Measurements from ENCODE around the gene RXFP2. TPM values are rescaled to one million over a fixed set of nuclear protein-coding genes. Genes with fewer than 3 reads are reported as not detected.

The RXFP2 gene
- total RNA-seq (not detected), polyA plus RNA-seq (not detected)
- long read RNA-seq, donor 1 = 0 reads
- long read RNA-seq, donor 2 = 0 reads

- Histone ChIP-seq H3K27me3 (replicated peaks in 1 of 7) (peaks cover 0 to 6% (median 0%) of the 10 kb centered on the region in 7 donors), H3K9me3 (no peaks in the 10 kb centered on the region), H3K4me1 (peaks cover 0 to 7% (median 4%) of the 10 kb centered on the region in 6 donors), H3K36me3 (no peaks in the 10 kb centered on the region), H3K27ac (no peak within 1 kb of the TSS), H3K4me3 (no peak within 1 kb of the TSS)
- intact Hi-C loops (cut with DNase I; ENCODE audit: low total_unique reads) = no loop called here
- no peak for TF ChIP-seq POLR2A (IDR thresholded peaks at IDR 0.05)
- TF ChIP-seq CTCF (IDR thresholded peaks at IDR 0.05 in 8 of 11, conservative IDR thresholded peaks at IDR 0.05 in 3 of 11) = no peak
- TF ChIP-seq POLR2AphosphoS5 (IDR thresholded peaks at IDR 0.05) = no peak
- DNase-seq = no peak
- 84 to 96% (median 86%) methylated on average over 2 of the region's 2 CpGs for WGBS, 5 donors
Measured at GRCh38 chr13:31739226-31739625, at the start of gene RXFP2. TSS of gene RXFP2 (plus strand) at chr13:31739526. CDS start at chr13:31739613, 87 bp downstream.

- Histone ChIP-seq H3K27me3 (replicated peaks in 1 of 7) (no peaks in the 10 kb centered on the region), H3K36me3 (no peaks in the 10 kb centered on the region), H3K27ac (no peak overlapping the region), H3K4me3 (no peak overlapping the region), H3K4me1 (no peaks in the 10 kb centered on the region), H3K9me3 (peaks cover 0 to 33% (median 28%) of the 10 kb centered on the region in 8 donors)
- TF ChIP-seq POLR2A (IDR thresholded peaks at IDR 0.05) (no peak), POLR2AphosphoS5 (IDR thresholded peaks at IDR 0.05) (no peak), CTCF (IDR thresholded peaks at IDR 0.05 in 8 of 11, conservative IDR thresholded peaks at IDR 0.05 in 3 of 11) (no peak)
- WGBS, 5 donors = 0% methylated on average over 1 of the region's 1 CpG
- DNase-seq = no peak
- intact Hi-C loops (cut with DNase I; ENCODE audit: low total_unique reads) = no loop called here
Measured at GRCh38 chr13:31697290-31697689, 42.0 kb upstream of the RXFP2 start.

GRCh38 chr13:31699650-31700049 lies 39.7 kb upstream of the RXFP2 start:
- Histone ChIP-seq H3K27ac (no peak overlapping the region), H3K4me3 (no peak overlapping the region), H3K36me3 (no peaks in the 10 kb centered on the region), H3K9me3 (peaks cover 0 to 17% (median 15%) of the 10 kb centered on the region in 8 donors), H3K4me1 (no peaks in the 10 kb centered on the region), H3K27me3 (replicated peaks in 1 of 7) (no peaks in the 10 kb centered on the region)
- intact Hi-C loops (cut with DNase I; ENCODE audit: low total_unique reads) = no loop called here
- 46 to 57% (median 54%) methylated on average over 3 of the region's 3 CpGs for WGBS, 5 donors
- TF ChIP-seq CTCF (IDR thresholded peaks at IDR 0.05 in 8 of 11, conservative IDR thresholded peaks at IDR 0.05 in 3 of 11) (no peak), POLR2AphosphoS5 (IDR thresholded peaks at IDR 0.05) (no peak), POLR2A (IDR thresholded peaks at IDR 0.05) (no peak)
- no peak for DNase-seq

DNA sequence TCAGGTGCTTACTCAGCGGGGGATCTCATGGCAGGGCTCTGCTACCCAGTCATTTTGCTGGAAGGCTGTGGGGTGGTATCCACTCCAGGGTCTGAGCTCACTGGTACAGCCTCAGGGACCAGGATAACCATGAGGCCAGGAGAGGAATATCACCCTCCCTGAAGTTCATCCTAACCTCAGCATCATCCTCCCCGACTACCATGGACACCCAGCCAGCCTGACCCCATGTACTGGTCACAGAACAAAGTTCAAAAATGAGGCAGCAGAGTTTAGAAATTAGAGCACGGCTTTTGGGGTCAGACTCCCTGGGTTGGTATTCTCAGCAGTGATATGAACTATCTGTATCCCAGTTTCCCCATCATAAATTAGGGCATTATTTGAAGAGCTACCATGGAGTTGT lies 35.5 kb upstream of the RXFP2 start:
- DNase-seq = no peak
- no peaks in the 10 kb centered on the region for H3K27me3 ChIP-seq (replicated peaks in 1 of 7)
- intact Hi-C loops (cut with DNase I; ENCODE audit: low total_unique reads) = no loop called here
- H3K27ac ChIP-seq = no peak overlapping the region
- no peaks in the 10 kb centered on the region for H3K4me1 ChIP-seq
- no peak overlapping the region for H3K4me3 ChIP-seq
- no peaks in the 10 kb centered on the region for H3K9me3 ChIP-seq
- no peaks in the 10 kb centered on the region for H3K36me3 ChIP-seq
- TF ChIP-seq POLR2AphosphoS5 (IDR thresholded peaks at IDR 0.05) = no peak
- WGBS, 5 donors = 86 to 91% (median 88%) methylated on average over 3 of the region's 3 CpGs

DNA sequence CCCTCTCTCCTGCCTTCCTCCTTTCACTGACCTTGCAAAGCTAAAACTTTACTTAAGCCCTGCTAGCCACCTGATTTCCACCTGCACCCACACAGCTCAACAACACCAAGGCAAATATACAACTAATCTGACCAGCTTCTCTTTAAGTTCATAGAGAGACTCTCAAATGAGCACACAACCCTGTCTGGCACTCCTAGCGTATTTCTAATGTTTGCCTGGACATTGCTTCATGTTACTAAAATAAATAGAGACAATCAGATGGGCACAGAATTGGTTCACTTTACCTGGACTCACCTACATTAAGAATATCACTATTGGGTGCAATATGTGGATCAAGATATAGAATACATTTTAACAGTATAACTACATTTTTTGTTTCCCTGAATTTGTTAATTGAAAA lies 33.2 kb upstream of the RXFP2 start:
- 72 to 82% (median 77%) methylated on average over 1 of the region's 1 CpG for WGBS, 5 donors
- intact Hi-C loops (cut with DNase I; ENCODE audit: low total_unique reads) = no loop called here

More for the DNA sequence above, 33.2 kb upstream of the RXFP2 start:
- Histone ChIP-seq H3K9me3 (no peaks in the 10 kb centered on the region), H3K4me1 (no peaks in the 10 kb centered on the region), H3K4me3 (no peak overlapping the region), H3K27me3 (replicated peaks in 1 of 7) (no peaks in the 10 kb centered on the region), H3K27ac (no peak overlapping the region), H3K36me3 (no peaks in the 10 kb centered on the region)
- TF ChIP-seq CTCF (IDR thresholded peaks at IDR 0.05 in 8 of 11, conservative IDR thresholded peaks at IDR 0.05 in 3 of 11) (no peak), POLR2AphosphoS5 (IDR thresholded peaks at IDR 0.05) (no peak), POLR2A (IDR thresholded peaks at IDR 0.05) (no peak)
- DNase-seq = no peak

Data from spleen (tissue), 13 donors.